HFF-Myc (cell line): ENCODE results near the gene PPP1R2B.

Experiments
- DNase-seq: peaks from one replicate; pipeline ENCODE4 v3.0.0-alpha.2; 2011; ENCODE audit warnings: low read depth; ENCODE audit errors: extremely low read depth
- H3K4me3 ChIP-seq: replicated peaks from 2 replicates; pipeline ENCODE4 v1.5.1; 2011; ENCODE audit warnings: low read depth, mild to moderate bottlenecking, control low read depth, low read length
- CTCF ChIP-seq: IDR thresholded peaks from 2 replicates; pipeline ENCODE4 v1.5.1; 2012; ENCODE audit warnings: mild to moderate bottlenecking, low read depth, low read length, control low read depth; ENCODE audit errors: missing control alignments

Gene PPP1R2B

GRCh38 chr5:156892864-156893263 is 42.8 kb downstream of the PPP1R2B start:
- no peak overlapping the region for H3K4me3 ChIP-seq
- DNase-seq: no peak
- no peak for TF ChIP-seq CTCF

GRCh38 chr5:156893517-156893916 is 43.4 kb downstream of the PPP1R2B start:
- DNase-seq: no peak
- H3K4me3 ChIP-seq: no peak overlapping the region
- no peak for TF ChIP-seq CTCF

- TF ChIP-seq CTCF: no peak
- no peak overlapping the region for H3K4me3 ChIP-seq
- DNase-seq: no peak
Measured at GRCh38 chr5:156896546-156896945, 46.5 kb downstream of the PPP1R2B start.
